ENCODE measurements around the gene ATP6V0E2.

GRCh38 chr7:149869867-149870266, 3.9 kb upstream of the ATP6V0E2 start:
- TF ChIP-seq, protein P1, sequence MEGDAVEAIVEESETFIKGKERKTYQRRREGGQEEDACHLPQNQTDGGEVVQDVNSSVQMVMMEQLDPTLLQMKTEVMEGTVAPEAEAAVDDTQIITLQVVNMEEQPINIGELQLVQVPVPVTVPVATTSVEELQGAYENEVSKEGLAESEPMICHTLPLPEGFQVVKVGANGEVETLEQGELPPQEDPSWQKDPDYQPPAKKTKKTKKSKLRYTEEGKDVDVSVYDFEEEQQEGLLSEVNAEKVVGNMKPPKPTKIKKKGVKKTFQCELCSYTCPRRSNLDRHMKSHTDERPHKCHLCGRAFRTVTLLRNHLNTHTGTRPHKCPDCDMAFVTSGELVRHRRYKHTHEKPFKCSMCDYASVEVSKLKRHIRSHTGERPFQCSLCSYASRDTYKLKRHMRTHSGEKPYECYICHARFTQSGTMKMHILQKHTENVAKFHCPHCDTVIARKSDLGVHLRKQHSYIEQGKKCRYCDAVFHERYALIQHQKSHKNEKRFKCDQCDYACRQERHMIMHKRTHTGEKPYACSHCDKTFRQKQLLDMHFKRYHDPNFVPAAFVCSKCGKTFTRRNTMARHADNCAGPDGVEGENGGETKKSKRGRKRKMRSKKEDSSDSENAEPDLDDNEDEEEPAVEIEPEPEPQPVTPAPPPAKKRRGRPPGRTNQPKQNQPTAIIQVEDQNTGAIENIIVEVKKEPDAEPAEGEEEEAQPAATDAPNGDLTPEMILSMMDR (IDR thresholded peaks at IDR 0.05): no peak
- TF ChIP-seq POLR2A (IDR thresholded peaks at IDR 0.05): no peak

Data from right lobe of liver (tissue), 4 donors.